SK-N-SH treated with all-trans-retinoic acid at 6 μM for 48 hours (cell line): ENCODE data around the gene MAPK10.

Experiments
- ATAC-seq: fragments of 200-7000 bp; cut with Tn5 transposase; 3 replicates; pipeline ENCODE4 v1.9.1; 2020; ENCODE audit warnings: mild to moderate bottlenecking, moderate library complexity
- CSDC2 ChIP-seq: fragments of 250-450 bp; sonication (Bioruptor Pico); IDR thresholded peaks from 2 replicates; pipeline ENCODE4 v1.5.0; 2020; ENCODE audit warnings: mild to moderate bottlenecking, moderate library complexity
- ESRRG ChIP-seq: fragments of 250-450 bp; sonication (Bioruptor Pico); IDR thresholded peaks from 2 replicates; pipeline ENCODE4 v1.6.1; 2021; ENCODE audit warnings: mild to moderate bottlenecking
- GLIS3 ChIP-seq: fragments of 250-450 bp; sonication (Bioruptor Pico); IDR thresholded peaks from 2 replicates; pipeline ENCODE4 v1.5.0; 2020; ENCODE audit warnings: mild to moderate bottlenecking, moderate library complexity
- ISL1 ChIP-seq: fragments of 250-450 bp; sonication (Bioruptor Pico); IDR thresholded peaks from 2 replicates; pipeline ENCODE4 v2.1.2; 2022; ENCODE audit warnings: mild to moderate bottlenecking, moderate library complexity
- OSR1 ChIP-seq: fragments of 250-450 bp; sonication (Bioruptor Pico); IDR thresholded peaks from 2 replicates; pipeline ENCODE4 v1.8.0; 2022; ENCODE audit warnings: moderate library complexity, mild to moderate bottlenecking, inconsistent platforms
- PPARA ChIP-seq: fragments of 250-450 bp; sonication (Bioruptor Pico); IDR thresholded peaks from 2 replicates; pipeline ENCODE4 v1.5.0; 2020; ENCODE audit warnings: mild to moderate bottlenecking, borderline replicate concordance
- RARB ChIP-seq: fragments of 250-450 bp; sonication (Bioruptor Pico); IDR thresholded peaks from 2 replicates; pipeline ENCODE4 v1.8.0; 2021; ENCODE audit warnings: mild to moderate bottlenecking, moderate library complexity
- SNAI2 ChIP-seq: fragments of 250-450 bp; sonication (Bioruptor Pico); IDR thresholded peaks from 2 replicates; pipeline ENCODE4 v1.5.0; 2020; ENCODE audit warnings: mild to moderate bottlenecking, moderate library complexity
- TCF4 ChIP-seq: fragments of 250-450 bp; sonication (Bioruptor Pico); IDR thresholded peaks from 2 replicates; pipeline ENCODE4 v1.8.0; 2021; ENCODE audit warnings: mild to moderate bottlenecking, moderate library complexity, borderline replicate concordance
- TOX ChIP-seq: fragments of 250-450 bp; sonication (Bioruptor Pico); IDR thresholded peaks from 2 replicates; pipeline ENCODE4 v1.8.0; 2021; ENCODE audit warnings: mild to moderate bottlenecking, moderate library complexity, borderline replicate concordance
- ZC3H10 ChIP-seq: fragments of 250-450 bp; sonication (Bioruptor Pico); IDR thresholded peaks from 2 replicates; pipeline ENCODE4 v1.5.1; 2021; ENCODE audit warnings: mild to moderate bottlenecking, moderate library complexity
- ZFP3 ChIP-seq: fragments of 250-450 bp; sonication (Bioruptor Pico); IDR thresholded peaks from 2 replicates; pipeline ENCODE4 v1.5.0; 2020; ENCODE audit warnings: mild to moderate bottlenecking, moderate library complexity
- ZFP30 ChIP-seq: fragments of 450-650 bp; formaldehyde crosslinking; IDR thresholded peaks from 2 replicates; pipeline ENCODE4 v1.5.0; 2022; ENCODE audit warnings: mild to moderate bottlenecking, moderate library complexity
- ZNF565 ChIP-seq: fragments of 450-650 bp; formaldehyde crosslinking; conservative IDR thresholded peaks from 2 replicates; pipeline ENCODE4 v1.5.0; 2020; ENCODE audit warnings: low read depth, mild to moderate bottlenecking, moderate library complexity
- ZNF8 ChIP-seq: fragments of 450-650 bp; formaldehyde crosslinking; IDR thresholded peaks from 2 replicates; pipeline ENCODE4 v1.5.0; 2020; ENCODE audit warnings: mild to moderate bottlenecking, moderate library complexity
- TF ChIP-seq, protein P1 (sequence below): fragments of 250-450 bp; sonication (Bioruptor Pico); IDR thresholded peaks from 2 replicates; pipeline ENCODE4 v1.8.0; 2021; ENCODE audit warnings: low read depth, mild to moderate bottlenecking, moderate library complexity, borderline replicate concordance
- TF ChIP-seq, protein P2 (sequence below): fragments of 250-450 bp; sonication (Bioruptor Pico); IDR thresholded peaks from 2 replicates; pipeline ENCODE4 v1.5.1; 2020; ENCODE audit warnings: low read depth, mild to moderate bottlenecking, moderate library complexity
- TF ChIP-seq, protein P3 (sequence below): fragments of 250-450 bp; sonication (Bioruptor Pico); IDR thresholded peaks from 2 replicates; pipeline ENCODE4 v1.5.0; 2020; ENCODE audit warnings: mild to moderate bottlenecking, moderate library complexity
- TF ChIP-seq, protein P4 (sequence below): fragments of 250-450 bp; sonication (Bioruptor Pico); IDR thresholded peaks from 2 replicates; pipeline ENCODE4 v1.8.0; 2020; ENCODE audit warnings: mild to moderate bottlenecking, moderate library complexity, borderline replicate concordance
- TF ChIP-seq, protein P5 (sequence below): fragments of 250-450 bp; sonication (Bioruptor Pico); IDR thresholded peaks from 2 replicates; pipeline ENCODE4 v1.5.1; 2021; ENCODE audit warnings: mild to moderate bottlenecking, moderate library complexity

MAPK10 gene

DNA sequence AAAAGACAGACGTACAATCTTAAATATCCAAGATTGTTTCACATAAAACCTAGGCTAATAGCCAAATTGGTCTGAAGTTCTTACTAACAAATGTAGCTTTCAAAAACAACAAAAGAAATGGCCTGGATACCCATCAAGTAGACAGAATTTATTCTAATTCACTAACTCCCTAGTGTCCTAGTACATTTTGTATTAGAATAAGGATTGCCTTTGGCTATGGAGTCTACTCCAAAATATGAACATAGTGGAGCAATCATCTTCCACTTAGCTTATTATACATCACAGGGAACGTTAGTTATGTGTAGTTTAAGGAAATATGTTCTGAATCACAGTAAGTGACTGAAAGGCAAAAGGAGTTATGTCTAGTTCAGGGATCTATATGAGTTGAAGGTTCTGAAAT, 81.7 kb downstream of the MAPK10 start:
- ATAC-seq: no peak
- no peak for TF ChIP-seq CSDC2 (CRISPR knock-in tag)
- TF ChIP-seq ESRRG (CRISPR knock-in tag): no peak
- no peak for TF ChIP-seq SNAI2 (CRISPR knock-in tag)
- TF ChIP-seq ZNF565 (CRISPR knock-in tag): no peak
- TF ChIP-seq OSR1 (CRISPR knock-in tag): no peak
- no peak for TF ChIP-seq PPARA
- TF ChIP-seq GLIS3: no peak
- TF ChIP-seq, protein P1, sequence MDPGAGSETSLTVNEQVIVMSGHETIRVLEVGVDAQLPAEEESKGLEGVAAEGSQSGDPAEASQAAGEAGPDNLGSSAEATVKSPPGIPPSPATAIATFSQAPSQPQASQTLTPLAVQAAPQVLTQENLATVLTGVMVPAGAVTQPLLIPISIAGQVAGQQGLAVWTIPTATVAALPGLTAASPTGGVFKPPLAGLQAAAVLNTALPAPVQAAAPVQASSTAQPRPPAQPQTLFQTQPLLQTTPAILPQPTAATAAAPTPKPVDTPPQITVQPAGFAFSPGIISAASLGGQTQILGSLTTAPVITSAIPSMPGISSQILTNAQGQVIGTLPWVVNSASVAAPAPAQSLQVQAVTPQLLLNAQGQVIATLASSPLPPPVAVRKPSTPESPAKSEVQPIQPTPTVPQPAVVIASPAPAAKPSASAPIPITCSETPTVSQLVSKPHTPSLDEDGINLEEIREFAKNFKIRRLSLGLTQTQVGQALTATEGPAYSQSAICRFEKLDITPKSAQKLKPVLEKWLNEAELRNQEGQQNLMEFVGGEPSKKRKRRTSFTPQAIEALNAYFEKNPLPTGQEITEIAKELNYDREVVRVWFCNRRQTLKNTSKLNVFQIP (CRISPR knock-in tag): no peak
- TF ChIP-seq RARB: no peak
- TF ChIP-seq, protein P2, sequence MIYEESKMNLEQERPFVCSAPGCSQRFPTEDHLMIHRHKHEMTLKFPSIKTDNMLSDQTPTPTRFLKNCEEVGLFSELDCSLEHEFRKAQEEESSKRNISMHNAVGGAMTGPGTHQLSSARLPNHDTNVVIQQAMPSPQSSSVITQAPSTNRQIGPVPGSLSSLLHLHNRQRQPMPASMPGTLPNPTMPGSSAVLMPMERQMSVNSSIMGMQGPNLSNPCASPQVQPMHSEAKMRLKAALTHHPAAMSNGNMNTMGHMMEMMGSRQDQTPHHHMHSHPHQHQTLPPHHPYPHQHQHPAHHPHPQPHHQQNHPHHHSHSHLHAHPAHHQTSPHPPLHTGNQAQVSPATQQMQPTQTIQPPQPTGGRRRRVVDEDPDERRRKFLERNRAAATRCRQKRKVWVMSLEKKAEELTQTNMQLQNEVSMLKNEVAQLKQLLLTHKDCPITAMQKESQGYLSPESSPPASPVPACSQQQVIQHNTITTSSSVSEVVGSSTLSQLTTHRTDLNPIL (CRISPR knock-in tag): no peak
- no peak for TF ChIP-seq TCF4 (CRISPR knock-in tag)
- no peak for TF ChIP-seq ZFP3
- no peak for TF ChIP-seq TOX (CRISPR knock-in tag)
- TF ChIP-seq, protein P3, sequence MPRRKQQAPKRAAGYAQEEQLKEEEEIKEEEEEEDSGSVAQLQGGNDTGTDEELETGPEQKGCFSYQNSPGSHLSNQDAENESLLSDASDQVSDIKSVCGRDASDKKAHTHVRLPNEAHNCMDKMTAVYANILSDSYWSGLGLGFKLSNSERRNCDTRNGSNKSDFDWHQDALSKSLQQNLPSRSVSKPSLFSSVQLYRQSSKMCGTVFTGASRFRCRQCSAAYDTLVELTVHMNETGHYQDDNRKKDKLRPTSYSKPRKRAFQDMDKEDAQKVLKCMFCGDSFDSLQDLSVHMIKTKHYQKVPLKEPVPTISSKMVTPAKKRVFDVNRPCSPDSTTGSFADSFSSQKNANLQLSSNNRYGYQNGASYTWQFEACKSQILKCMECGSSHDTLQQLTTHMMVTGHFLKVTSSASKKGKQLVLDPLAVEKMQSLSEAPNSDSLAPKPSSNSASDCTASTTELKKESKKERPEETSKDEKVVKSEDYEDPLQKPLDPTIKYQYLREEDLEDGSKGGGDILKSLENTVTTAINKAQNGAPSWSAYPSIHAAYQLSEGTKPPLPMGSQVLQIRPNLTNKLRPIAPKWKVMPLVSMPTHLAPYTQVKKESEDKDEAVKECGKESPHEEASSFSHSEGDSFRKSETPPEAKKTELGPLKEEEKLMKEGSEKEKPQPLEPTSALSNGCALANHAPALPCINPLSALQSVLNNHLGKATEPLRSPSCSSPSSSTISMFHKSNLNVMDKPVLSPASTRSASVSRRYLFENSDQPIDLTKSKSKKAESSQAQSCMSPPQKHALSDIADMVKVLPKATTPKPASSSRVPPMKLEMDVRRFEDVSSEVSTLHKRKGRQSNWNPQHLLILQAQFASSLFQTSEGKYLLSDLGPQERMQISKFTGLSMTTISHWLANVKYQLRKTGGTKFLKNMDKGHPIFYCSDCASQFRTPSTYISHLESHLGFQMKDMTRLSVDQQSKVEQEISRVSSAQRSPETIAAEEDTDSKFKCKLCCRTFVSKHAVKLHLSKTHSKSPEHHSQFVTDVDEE (CRISPR knock-in tag): no peak
- TF ChIP-seq ZFP30 (CRISPR knock-in tag): no peak
- TF ChIP-seq, all 23 proteins: peak for 0

DNA sequence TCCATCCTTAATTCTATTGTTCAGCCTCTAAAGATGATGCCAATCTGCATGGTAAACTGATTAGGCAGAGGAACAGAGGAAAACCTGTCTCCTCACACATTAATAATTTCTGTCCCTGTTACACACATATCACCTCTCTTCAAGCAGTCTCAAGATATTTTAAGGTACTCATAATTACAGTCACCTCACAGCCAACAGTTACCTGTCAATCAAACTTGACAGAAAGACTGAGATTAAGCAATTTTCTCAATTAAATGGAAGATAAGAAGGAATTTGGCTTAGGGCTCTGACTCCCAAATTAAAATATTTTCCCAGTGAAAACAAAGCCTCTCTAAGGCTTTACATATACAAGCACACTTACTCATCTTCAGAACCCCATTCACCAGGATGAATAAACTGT, 85.2 kb downstream of the MAPK10 start:
- no peak for ATAC-seq

DNA sequence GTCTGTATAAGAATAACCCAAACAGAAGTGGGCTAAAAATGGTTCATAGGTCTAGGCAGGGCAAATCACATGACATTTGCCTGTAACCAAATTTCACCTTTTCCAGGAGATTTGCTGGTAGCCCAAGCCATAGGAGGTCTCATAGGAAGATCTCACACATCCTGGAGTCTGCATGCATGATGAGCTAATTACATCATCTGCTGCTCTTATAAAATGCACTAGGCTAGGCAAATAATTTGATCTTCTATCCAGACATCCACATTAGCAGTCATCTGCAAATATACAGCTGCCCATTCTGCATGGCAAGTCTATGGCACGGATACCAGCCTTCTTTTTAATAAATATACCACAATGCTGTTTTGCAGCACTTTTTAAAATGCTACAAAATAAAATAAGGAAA, 87.2 kb downstream of the MAPK10 start:
- ATAC-seq: no peak
- TF ChIP-seq, protein P4, sequence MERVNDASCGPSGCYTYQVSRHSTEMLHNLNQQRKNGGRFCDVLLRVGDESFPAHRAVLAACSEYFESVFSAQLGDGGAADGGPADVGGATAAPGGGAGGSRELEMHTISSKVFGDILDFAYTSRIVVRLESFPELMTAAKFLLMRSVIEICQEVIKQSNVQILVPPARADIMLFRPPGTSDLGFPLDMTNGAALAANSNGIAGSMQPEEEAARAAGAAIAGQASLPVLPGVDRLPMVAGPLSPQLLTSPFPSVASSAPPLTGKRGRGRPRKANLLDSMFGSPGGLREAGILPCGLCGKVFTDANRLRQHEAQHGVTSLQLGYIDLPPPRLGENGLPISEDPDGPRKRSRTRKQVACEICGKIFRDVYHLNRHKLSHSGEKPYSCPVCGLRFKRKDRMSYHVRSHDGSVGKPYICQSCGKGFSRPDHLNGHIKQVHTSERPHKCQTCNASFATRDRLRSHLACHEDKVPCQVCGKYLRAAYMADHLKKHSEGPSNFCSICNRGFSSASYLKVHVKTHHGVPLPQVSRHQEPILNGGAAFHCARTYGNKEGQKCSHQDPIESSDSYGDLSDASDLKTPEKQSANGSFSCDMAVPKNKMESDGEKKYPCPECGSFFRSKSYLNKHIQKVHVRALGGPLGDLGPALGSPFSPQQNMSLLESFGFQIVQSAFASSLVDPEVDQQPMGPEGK (CRISPR knock-in tag): no peak
- TF ChIP-seq, protein P5, sequence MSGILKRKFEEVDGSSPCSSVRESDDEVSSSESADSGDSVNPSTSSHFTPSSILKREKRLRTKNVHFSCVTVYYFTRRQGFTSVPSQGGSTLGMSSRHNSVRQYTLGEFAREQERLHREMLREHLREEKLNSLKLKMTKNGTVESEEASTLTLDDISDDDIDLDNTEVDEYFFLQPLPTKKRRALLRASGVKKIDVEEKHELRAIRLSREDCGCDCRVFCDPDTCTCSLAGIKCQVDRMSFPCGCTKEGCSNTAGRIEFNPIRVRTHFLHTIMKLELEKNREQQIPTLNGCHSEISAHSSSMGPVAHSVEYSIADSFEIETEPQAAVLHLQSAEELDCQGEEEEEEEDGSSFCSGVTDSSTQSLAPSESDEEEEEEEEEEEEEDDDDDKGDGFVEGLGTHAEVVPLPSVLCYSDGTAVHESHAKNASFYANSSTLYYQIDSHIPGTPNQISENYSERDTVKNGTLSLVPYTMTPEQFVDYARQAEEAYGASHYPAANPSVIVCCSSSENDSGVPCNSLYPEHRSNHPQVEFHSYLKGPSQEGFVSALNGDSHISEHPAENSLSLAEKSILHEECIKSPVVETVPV (CRISPR knock-in tag): no peak
- TF ChIP-seq ZFP3 (no peak), ZNF8 (no peak), CSDC2 (CRISPR knock-in tag) (no peak), ZFP30 (CRISPR knock-in tag) (no peak)
- TF ChIP-seq, protein P3 (CRISPR knock-in tag): no peak

More for the DNA sequence above, 85.2 kb downstream of the MAPK10 start:
- TF ChIP-seq ZC3H10 (CRISPR knock-in tag) (no peak), ISL1 (CRISPR knock-in tag) (peak; percentile 77)
- TF ChIP-seq, protein P3 (CRISPR knock-in tag): 0 out of 2 replicates have a peak, but pooled peaks have one; percentile 21
- TF ChIP-seq, protein P2 (CRISPR knock-in tag): no peak
